T-helper 2 cell (primary cell): ENCODE measurements around the gene PEA15.

Experiments
- DNase-seq, 5 experiments: peaks; one replicate each; pipeline versions ENCODE4 v3.0.0 to v3.0.0-alpha.2; 2012 to 2022

PEA15 gene

GRCh38 chr1:160239582-160240299, 34.6 kb downstream of the PEA15 start:
- no peak for DNase-seq

- no peak for DNase-seq
Observed at GRCh38 chr1:160243767-160244166, 38.6 kb downstream of the PEA15 start.

GRCh38 chr1:160244209-160244608, 39.0 kb downstream of the PEA15 start:
- DNase-seq: no peak

GRCh38 chr1:160245434-160245833, 40.2 kb downstream of the PEA15 start:
- no peak for DNase-seq

GRCh38 chr1:160247053-160247452, 41.9 kb downstream of the PEA15 start:
- DNase-seq: no peak

GRCh38 chr1:160251011-160251410, 45.8 kb downstream of the PEA15 start:
- no peak for DNase-seq

GRCh38 chr1:160251687-160252526, 46.7 kb downstream of the PEA15 start:
- DNase-seq: peak in 4 of 5 experiments; percentile 21 to 78 (median 37)

GRCh38 chr1:160255781-160256300, 50.7 kb downstream of the PEA15 start:
- no peak for DNase-seq

GRCh38 chr1:160256396-160257046, 51.3 kb downstream of the PEA15 start:
- no peak for DNase-seq

GRCh38 chr1:160257411-160258015, 52.3 kb downstream of the PEA15 start:
- no peak for DNase-seq

GRCh38 chr1:160258177-160258798, 53.1 kb downstream of the PEA15 start:
- DNase-seq: no peak

- DNase-seq: no peak
Observed at GRCh38 chr1:160260406-160261382, 55.5 kb downstream of the PEA15 start.

- peak in 4 of 5 experiments; percentile 66 to 88 (median 75) for DNase-seq
Observed at GRCh38 chr1:160261556-160261892, 56.3 kb downstream of the PEA15 start.

- DNase-seq: peak; percentile 93 to 99 (median 96)
Observed at GRCh38 chr1:160261893-160262794, 57.0 kb downstream of the PEA15 start, which contains the start of gene DCAF8. Gene DCAF8 (minus strand): TSS chr1:160262549. CDS start chr1:160244008, 18,541 bp downstream.

GRCh38 chr1:160264795-160265307, 59.7 kb downstream of the PEA15 start:
- no peak for DNase-seq
